ENCODE measurements around the gene IL27RA. TPM values are rescaled to one million over a fixed set of nuclear protein-coding genes. Genes with fewer than 3 reads are reported as not detected.

IL27RA gene
- total RNA-seq, 1 experiment from 2014 or later, result 2.3 TPM

GRCh38 chr19:14088634-14089411, 57.3 kb downstream of the IL27RA start:
- DNase-seq (ENCODE audit: low read depth), result no peak

GRCh38 chr19:14089412-14089661, 57.8 kb downstream of the IL27RA start:
- DNase-seq (ENCODE audit: low read depth), result no peak

- DNase-seq (ENCODE audit: low read depth), result peak; percentile 57
These were observed 58.3 kb downstream of the IL27RA start for GRCh38 chr19:14089662-14090508.

GRCh38 chr19:14090509-14091080, 59.0 kb downstream of the IL27RA start, which contains the start of gene SAMD1:
Gene SAMD1 (minus strand): TSS chr19:14090751.
- peak; percentile 90 for DNase-seq (ENCODE audit: low read depth)

GRCh38 chr19:14091081-14091812, 59.7 kb downstream of the IL27RA start:
- DNase-seq (ENCODE audit: low read depth), result peak; percentile 61

GRCh38 chr19:14091813-14092462, 60.4 kb downstream of the IL27RA start:
- DNase-seq (ENCODE audit: low read depth), result no peak

- no peak for DNase-seq (ENCODE audit: low read depth)
These were observed 61.7 kb downstream of the IL27RA start for GRCh38 chr19:14093117-14093823.

GRCh38 chr19:14094854-14095253, 63.3 kb downstream of the IL27RA start:
- no peak for DNase-seq (ENCODE audit: low read depth)

GRCh38 chr19:14096272-14096992, 64.9 kb downstream of the IL27RA start:
- no peak for DNase-seq (ENCODE audit: low read depth)

- DNase-seq (ENCODE audit: low read depth), result no peak
These were observed 66.1 kb downstream of the IL27RA start for GRCh38 chr19:14097532-14098151.

GRCh38 chr19:14101003-14101545, 69.5 kb downstream of the IL27RA start:
- DNase-seq (ENCODE audit: low read depth), result no peak

- DNase-seq (ENCODE audit: low read depth), result peak; percentile 39
These were observed 70.6 kb downstream of the IL27RA start for GRCh38 chr19:14102102-14102696.

- no peak for DNase-seq (ENCODE audit: low read depth)
These were observed 71.2 kb downstream of the IL27RA start for GRCh38 chr19:14102756-14103155.

Other genes starting within 250 kb of the IL27RA start
- gene ZSWIM4, start 236.3 kb upstream of the IL27RA start, total RNA-seq (2014; rRNA removed; shearing (Covaris generic)), result 2.8 TPM in 2 replicates
- gene NANOS3, start 154.6 kb upstream of the IL27RA start, total RNA-seq (2014; rRNA removed; shearing (Covaris generic)), result 1.3 TPM in 1 of 2 replicates, not detected in the other
- gene BRME1, start 125.6 kb upstream of the IL27RA start, total RNA-seq (2014; rRNA removed; shearing (Covaris generic)), result 1.6 and 2.1 TPM in 2 replicates
- gene CC2D1A, start 125.6 kb upstream of the IL27RA start, total RNA-seq (2014; rRNA removed; shearing (Covaris generic)), result 14.7 and 15.7 TPM in 2 replicates
- gene PODNL1, start 93.3 kb upstream of the IL27RA start, total RNA-seq (2014; rRNA removed; shearing (Covaris generic)), result 3.2 and 4.2 TPM in 2 replicates
- 21.1 and 23.5 TPM in 2 replicates for gene DCAF15, start 79.3 kb upstream of the IL27RA start, total RNA-seq (2014; rRNA removed; shearing (Covaris generic))
- gene RFX1, start 25.4 kb upstream of the IL27RA start, total RNA-seq (2014; rRNA removed; shearing (Covaris generic)), result 1.7 and 2.1 TPM in 2 replicates
- gene RLN3, start 3.6 kb upstream of the IL27RA start, total RNA-seq (2014; rRNA removed; shearing (Covaris generic)), result not detected in 2 replicates
- under 0.01 TPM in 2 replicates for gene PALM3, start 30.3 kb downstream of the IL27RA start, total RNA-seq (2014; rRNA removed; shearing (Covaris generic))
- 4.1 and 6.7 TPM in 2 replicates for gene MISP3, start 41.0 kb downstream of the IL27RA start, total RNA-seq (2014; rRNA removed; shearing (Covaris generic))
- 0.59 TPM in 1 of 2 replicates, not detected in the other for gene C19orf67, start 54.0 kb downstream of the IL27RA start, total RNA-seq (2014; rRNA removed; shearing (Covaris generic))
- gene SAMD1, start 59.0 kb downstream of the IL27RA start, total RNA-seq (2014; rRNA removed; shearing (Covaris generic)), result 24.2 and 41.8 TPM in 2 replicates
- gene PRKACA, start 86.0 kb downstream of the IL27RA start, total RNA-seq (2014; rRNA removed; shearing (Covaris generic)), result 55.2 and 60.9 TPM in 2 replicates
- gene ASF1B, start 104.8 kb downstream of the IL27RA start, total RNA-seq (2014; rRNA removed; shearing (Covaris generic)), result 86.6 and 90.8 TPM in 2 replicates
- gene ADGRL1, start 174.4 kb downstream of the IL27RA start, total RNA-seq (2014; rRNA removed; shearing (Covaris generic)), result 1.1 and 1.4 TPM in 2 replicates